ENCODE measurements around the gene P2RX6. TPM values are rescaled to one million over a fixed set of nuclear protein-coding genes. Genes with fewer than 3 reads are reported as not detected.
"Not testable (repeated sequence)": the region's sequence is repeated elsewhere in the genome, so short reads cannot be mapped to it uniquely, and the experiment has no call there.

Gene P2RX6
- total RNA-seq, 1 donor from 2014 or later: 0.45 TPM

DNA sequence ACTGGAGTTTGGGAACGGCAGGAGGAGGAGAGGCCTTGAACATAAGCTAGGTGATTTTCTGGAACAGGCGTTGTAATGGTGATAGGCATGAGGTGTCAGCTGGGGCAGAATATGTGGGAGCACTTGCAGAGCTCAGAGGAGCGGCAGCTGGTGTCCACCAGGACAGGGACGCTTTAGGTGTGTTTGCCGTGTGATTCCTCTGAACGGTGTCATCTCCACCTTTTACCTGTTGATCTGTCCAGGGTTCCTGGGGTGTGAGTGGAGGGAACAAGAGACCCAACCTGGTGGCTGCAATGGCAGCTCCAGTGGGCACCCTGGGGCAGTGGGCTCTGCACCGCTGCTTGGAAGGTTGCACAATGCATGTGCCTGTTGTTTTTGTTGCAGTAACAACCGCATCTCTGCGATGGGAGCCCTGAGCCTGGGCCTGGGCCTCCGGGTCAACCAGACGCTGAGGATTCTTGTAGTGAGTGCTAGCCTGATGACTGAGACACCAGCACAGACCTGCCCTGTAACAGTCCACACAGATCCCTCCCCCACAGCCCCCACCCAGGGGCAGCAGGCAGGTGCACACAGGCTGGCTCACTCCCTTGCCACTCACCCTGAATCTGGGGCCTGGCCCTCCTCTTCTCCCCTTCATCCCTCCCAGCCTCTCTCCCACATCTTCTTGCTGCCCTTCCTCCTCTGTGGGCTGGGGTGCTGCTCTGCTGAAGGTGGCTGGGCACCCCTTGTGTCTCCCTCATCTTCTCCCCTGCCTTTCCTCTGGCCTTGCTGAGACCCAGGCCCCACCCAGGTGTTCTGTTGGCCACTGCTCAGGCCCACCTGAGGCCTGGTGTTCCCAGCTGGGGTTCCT is 40.0 kb downstream of the P2RX6 start:
- no peak overlapping the region for H3K4me2 ChIP-seq (ENCODE audit: low read length)
- no peak for FAIRE-seq
- no peak overlapping the region for H3K4me3 Mint-ChIP-seq (ENCODE audit: unreplicated experiment)
- H3K27ac ChIP-seq (ENCODE audit: low read depth, low read length): no peak overlapping the region
- no peaks in the 10 kb centered on the region for H3K36me3 ChIP-seq (ENCODE audit: insufficient read depth, low read length)
- H3K79me2 ChIP-seq (ENCODE audit: insufficient read depth, low read length): no peaks in the 10 kb centered on the region
- H4K20me1 ChIP-seq (ENCODE audit: insufficient read depth, low read length): no peaks in the 10 kb centered on the region
- no peak overlapping the region for H3K27ac Mint-ChIP-seq (ENCODE audit: unreplicated experiment)
- no peak for TF ChIP-seq CTCF (IDR thresholded peaks at IDR 0.05; ENCODE audit: insufficient read depth, low read depth, low read length)
- no peak for TF ChIP-seq EZH2 (IDR thresholded peaks at IDR 0.05; ENCODE audit: insufficient read depth, low read length)
- peaks cover 16% of the 10 kb centered on the region for H3K4me1 Mint-ChIP-seq (ENCODE audit: low read depth, unreplicated experiment)
- no peaks in the 10 kb centered on the region for H3K9me3 ChIP-seq (ENCODE audit: insufficient read depth, low read depth, low read length)
- no peak overlapping the region for H3K9ac ChIP-seq (ENCODE audit: low read length)
- no peaks in the 10 kb centered on the region for H3K36me3 Mint-ChIP-seq (ENCODE audit: low read depth, unreplicated experiment)
- H3K4me3 ChIP-seq (ENCODE audit: insufficient read depth, low read depth, low read length): no peak overlapping the region
- H3K4me1 ChIP-seq (ENCODE audit: insufficient read depth, low read length): peaks cover 10% of the 10 kb centered on the region
- no peaks in the 10 kb centered on the region for H3K9me3 Mint-ChIP-seq (ENCODE audit: unreplicated experiment)
- no peak overlapping the region for H2AFZ ChIP-seq (ENCODE audit: low read depth, low read length)
- no peak for DNase-seq (ENCODE audit: low read depth)
- H3K27me3 ChIP-seq (ENCODE audit: insufficient read depth, low read length): peaks cover 5% of the 10 kb centered on the region
- peaks cover 20% of the 10 kb centered on the region for H3K27me3 Mint-ChIP-seq (ENCODE audit: low read depth, unreplicated experiment)

DNA sequence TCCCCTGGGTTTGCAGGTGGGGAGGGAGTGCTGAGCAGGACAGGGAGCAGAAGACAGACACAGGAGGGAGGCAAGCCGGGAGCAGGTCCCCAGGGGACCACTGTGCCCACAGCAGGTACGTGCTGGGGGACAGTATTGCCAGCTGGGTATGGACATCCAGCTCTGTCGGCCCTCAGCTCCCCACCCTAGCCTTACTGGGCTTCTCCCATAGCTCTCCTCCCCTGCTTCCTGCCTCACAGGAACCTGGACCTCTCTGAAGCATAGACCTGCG is 40.5 kb downstream of the P2RX6 start:
- Mint-ChIP-seq H3K4me1 (ENCODE audit: low read depth, unreplicated experiment) (peaks cover 16% of the 10 kb centered on the region), H3K27me3 (ENCODE audit: low read depth, unreplicated experiment) (peaks cover 20% of the 10 kb centered on the region), H3K36me3 (ENCODE audit: low read depth, unreplicated experiment) (no peaks in the 10 kb centered on the region), H3K9me3 (ENCODE audit: unreplicated experiment) (no peaks in the 10 kb centered on the region), H3K27ac (ENCODE audit: unreplicated experiment) (no peak overlapping the region), H3K4me3 (ENCODE audit: unreplicated experiment) (no peak overlapping the region)
- Histone ChIP-seq H2AFZ (ENCODE audit: low read depth, low read length) (no peak overlapping the region), H3K27ac (ENCODE audit: low read depth, low read length) (no peak overlapping the region), H3K36me3 (ENCODE audit: insufficient read depth, low read length) (no peaks in the 10 kb centered on the region), H3K4me1 (ENCODE audit: insufficient read depth, low read length) (peaks cover 10% of the 10 kb centered on the region), H3K4me3 (ENCODE audit: insufficient read depth, low read depth, low read length) (no peak overlapping the region), H3K79me2 (ENCODE audit: insufficient read depth, low read length) (no peaks in the 10 kb centered on the region), H3K9ac (ENCODE audit: low read length) (no peak overlapping the region), H3K9me3 (ENCODE audit: insufficient read depth, low read depth, low read length) (no peaks in the 10 kb centered on the region), H4K20me1 (ENCODE audit: insufficient read depth, low read length) (no peaks in the 10 kb centered on the region), H3K27me3 (ENCODE audit: insufficient read depth, low read length) (peaks cover 5% of the 10 kb centered on the region), H3K4me2 (ENCODE audit: low read length) (no peak overlapping the region)
- no peak for FAIRE-seq
- no peak for DNase-seq (ENCODE audit: low read depth)
- TF ChIP-seq CTCF (IDR thresholded peaks at IDR 0.05; ENCODE audit: insufficient read depth, low read depth, low read length): no peak
- TF ChIP-seq EZH2 (IDR thresholded peaks at IDR 0.05; ENCODE audit: insufficient read depth, low read length): no peak

- FAIRE-seq: no peak
- Mint-ChIP-seq H3K36me3 (ENCODE audit: low read depth, unreplicated experiment) (no peaks in the 10 kb centered on the region), H3K27ac (ENCODE audit: unreplicated experiment) (no peak overlapping the region), H3K27me3 (ENCODE audit: low read depth, unreplicated experiment) (peaks cover 20% of the 10 kb centered on the region), H3K9me3 (ENCODE audit: unreplicated experiment) (no peaks in the 10 kb centered on the region), H3K4me1 (ENCODE audit: low read depth, unreplicated experiment) (peaks cover 16% of the 10 kb centered on the region), H3K4me3 (ENCODE audit: unreplicated experiment) (no peak overlapping the region)
- no peaks in the 10 kb centered on the region for H3K36me3 ChIP-seq (ENCODE audit: insufficient read depth, low read length)
- H3K4me1 ChIP-seq (ENCODE audit: insufficient read depth, low read length): peaks cover 10% of the 10 kb centered on the region
- H3K9ac ChIP-seq (ENCODE audit: low read length): no peak overlapping the region
- no peak overlapping the region for H2AFZ ChIP-seq (ENCODE audit: low read depth, low read length)
- H3K27me3 ChIP-seq (ENCODE audit: insufficient read depth, low read length): peaks cover 5% of the 10 kb centered on the region
- DNase-seq (ENCODE audit: low read depth): no peak
- TF ChIP-seq CTCF (IDR thresholded peaks at IDR 0.05; ENCODE audit: insufficient read depth, low read depth, low read length) (no peak), EZH2 (IDR thresholded peaks at IDR 0.05; ENCODE audit: insufficient read depth, low read length) (no peak)
- H3K79me2 ChIP-seq (ENCODE audit: insufficient read depth, low read length): no peaks in the 10 kb centered on the region
- no peak overlapping the region for H3K27ac ChIP-seq (ENCODE audit: low read depth, low read length)
- no peak overlapping the region for H3K4me3 ChIP-seq (ENCODE audit: insufficient read depth, low read depth, low read length)
- H3K4me2 ChIP-seq (ENCODE audit: low read length): no peak overlapping the region
- H4K20me1 ChIP-seq (ENCODE audit: insufficient read depth, low read length): no peaks in the 10 kb centered on the region
- H3K9me3 ChIP-seq (ENCODE audit: insufficient read depth, low read depth, low read length): no peaks in the 10 kb centered on the region
These were observed 40.9 kb downstream of the P2RX6 start for GRCh38 chr22:21055880-21056319.

- H3K9me3 ChIP-seq (ENCODE audit: insufficient read depth, low read depth, low read length); H3K79me2 ChIP-seq (ENCODE audit: insufficient read depth, low read length); H3K4me3 Mint-ChIP-seq (ENCODE audit: unreplicated experiment); FAIRE-seq; H3K27ac ChIP-seq (ENCODE audit: low read depth, low read length); H3K4me2 ChIP-seq (ENCODE audit: low read length); DNase-seq (ENCODE audit: low read depth); H3K36me3 Mint-ChIP-seq (ENCODE audit: low read depth, unreplicated experiment); H3K27ac Mint-ChIP-seq (ENCODE audit: unreplicated experiment); H2AFZ ChIP-seq (ENCODE audit: low read depth, low read length); H3K9me3 Mint-ChIP-seq (ENCODE audit: unreplicated experiment); H3K27me3 ChIP-seq (ENCODE audit: insufficient read depth, low read length); H3K4me3 ChIP-seq (ENCODE audit: insufficient read depth, low read depth, low read length); H3K36me3 ChIP-seq (ENCODE audit: insufficient read depth, low read length); H3K9ac ChIP-seq (ENCODE audit: low read length); H3K4me1 ChIP-seq (ENCODE audit: insufficient read depth, low read length); H4K20me1 ChIP-seq (ENCODE audit: insufficient read depth, low read length): not testable (repeated sequence)
- Mint-ChIP-seq H3K4me1 (ENCODE audit: low read depth, unreplicated experiment) (peaks cover 10% of the 10 kb centered on the region), H3K27me3 (ENCODE audit: low read depth, unreplicated experiment) (peaks cover 12% of the 10 kb centered on the region)
These were observed 45.4 kb downstream of the P2RX6 start for GRCh38 chr22:21060363-21060762.

Measured in astrocyte (in vitro differentiated cells and primary cell).